ENCODE measurements around the gene TNFAIP2. TPM values are rescaled to one million over a fixed set of nuclear protein-coding genes. Genes with fewer than 3 reads are reported as not detected.
A peak's percentile ranks its signal among the peaks of the same experiment; 100 is the strongest.
"Not testable (repeated sequence)": the region's sequence is repeated elsewhere in the genome, so short reads cannot be mapped to it uniquely, and the experiment has no call there.

TNFAIP2 gene
- total and polyA plus RNA-seq, 9 donors: 40.0 to 62.9 (median 53.5) TPM

GRCh38 chr14:103142721-103143302 is 19.6 kb downstream of the TNFAIP2 start:
- WGBS (ENCODE audit: insufficient coverage): 68% methylated on average over 5 of the region's 5 CpGs
- Histone ChIP-seq H3K27me3 (ENCODE audit: control insufficient read depth, insufficient read depth, low read length) (peaks cover 22% of the 10 kb centered on the region), H3K4me1 (ENCODE audit: control insufficient read depth, insufficient read depth, low read length) (peaks cover 16% of the 10 kb centered on the region), H3K27ac (ENCODE audit: low read length) (no peak overlapping the region), H3K4me3 (ENCODE audit: low read length) (no peak overlapping the region), H3K9me3 (replicated peaks; ENCODE audit: control insufficient read depth, low read depth, low read length) (no peaks in the 10 kb centered on the region), H3K36me3 (ENCODE audit: control insufficient read depth, insufficient read depth, low read length) (no peaks in the 10 kb centered on the region)
- no peak for DNase-seq

DNA sequence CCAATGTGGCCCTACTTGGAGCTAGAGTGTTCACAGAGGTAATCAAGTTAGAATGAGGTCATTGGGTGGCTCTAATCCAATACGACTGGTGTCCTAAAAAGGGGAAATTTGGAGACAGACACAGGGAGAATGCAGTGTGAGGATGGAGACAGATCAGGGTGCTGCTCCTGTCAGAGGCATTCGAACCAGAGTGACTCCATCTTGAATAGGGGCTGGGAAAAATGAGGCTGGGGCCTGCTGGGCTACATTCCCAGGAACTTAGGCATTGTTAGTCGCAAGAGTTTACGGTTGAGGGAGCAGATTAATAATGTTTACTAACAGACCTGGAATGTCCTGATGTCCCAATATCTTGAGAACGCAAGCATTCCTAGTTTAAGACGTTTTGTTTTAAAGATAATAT is 20.2 kb downstream of the TNFAIP2 start:
- WGBS (ENCODE audit: insufficient coverage): 69% methylated on average over 2 of the region's 6 CpGs
- no peak overlapping the region for H3K27ac ChIP-seq (ENCODE audit: low read length)
- H3K4me1 ChIP-seq (ENCODE audit: control insufficient read depth, insufficient read depth, low read length): peaks cover 9% of the 10 kb centered on the region
- no peaks in the 10 kb centered on the region for H3K36me3 ChIP-seq (ENCODE audit: control insufficient read depth, insufficient read depth, low read length)
- no peaks in the 10 kb centered on the region for H3K9me3 ChIP-seq (replicated peaks; ENCODE audit: control insufficient read depth, low read depth, low read length)
- DNase-seq: no peak
- H3K27me3 ChIP-seq (ENCODE audit: control insufficient read depth, insufficient read depth, low read length): peaks cover 22% of the 10 kb centered on the region
- no peak overlapping the region for H3K4me3 ChIP-seq (ENCODE audit: low read length)

DNA sequence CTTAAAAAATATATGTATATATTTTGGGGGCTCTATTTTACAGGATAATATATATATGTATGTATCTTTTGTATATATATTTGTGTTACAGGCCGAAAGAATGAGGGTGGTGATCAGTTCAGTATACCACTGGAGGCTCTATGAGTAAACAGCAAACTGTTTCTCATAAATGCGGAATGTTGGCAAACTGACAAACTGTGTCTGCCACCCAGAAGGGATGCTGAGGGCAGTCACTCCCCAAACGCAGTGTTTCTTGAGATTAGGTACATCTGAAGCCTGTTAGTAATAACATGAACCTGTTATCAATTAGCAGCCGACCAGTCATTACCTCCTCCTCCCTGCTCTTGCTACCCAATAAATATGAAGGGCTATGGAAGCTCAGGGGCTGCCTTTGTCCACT is 20.8 kb downstream of the TNFAIP2 start:
- Histone ChIP-seq H3K4me1 (ENCODE audit: control insufficient read depth, insufficient read depth, low read length) (peaks cover 3% of the 10 kb centered on the region), H3K9me3 (replicated peaks; ENCODE audit: control insufficient read depth, low read depth, low read length) (no peaks in the 10 kb centered on the region), H3K27me3 (ENCODE audit: control insufficient read depth, insufficient read depth, low read length) (peaks cover 22% of the 10 kb centered on the region), H3K4me3 (ENCODE audit: low read length) (no peak overlapping the region), H3K27ac (ENCODE audit: low read length) (no peak overlapping the region), H3K36me3 (ENCODE audit: control insufficient read depth, insufficient read depth, low read length) (no peaks in the 10 kb centered on the region)
- WGBS (ENCODE audit: insufficient coverage): 100% methylated on average over 2 of the region's 4 CpGs
- no peak for DNase-seq

GRCh38 chr14:103146141-103146709 is 23.0 kb downstream of the TNFAIP2 start:
- Histone ChIP-seq H3K27me3 (ENCODE audit: control insufficient read depth, insufficient read depth, low read length) (peaks cover 21% of the 10 kb centered on the region), H3K4me1 (ENCODE audit: control insufficient read depth, insufficient read depth, low read length) (peaks cover 2% of the 10 kb centered on the region), H3K4me3 (ENCODE audit: low read length) (no peak overlapping the region), H3K27ac (ENCODE audit: low read length) (no peak overlapping the region), H3K36me3 (ENCODE audit: control insufficient read depth, insufficient read depth, low read length) (no peaks in the 10 kb centered on the region), H3K9me3 (replicated peaks; ENCODE audit: control insufficient read depth, low read depth, low read length) (no peaks in the 10 kb centered on the region)
- 86% methylated on average over 16 of the region's 19 CpGs for WGBS (ENCODE audit: insufficient coverage)
- DNase-seq: no peak

DNA sequence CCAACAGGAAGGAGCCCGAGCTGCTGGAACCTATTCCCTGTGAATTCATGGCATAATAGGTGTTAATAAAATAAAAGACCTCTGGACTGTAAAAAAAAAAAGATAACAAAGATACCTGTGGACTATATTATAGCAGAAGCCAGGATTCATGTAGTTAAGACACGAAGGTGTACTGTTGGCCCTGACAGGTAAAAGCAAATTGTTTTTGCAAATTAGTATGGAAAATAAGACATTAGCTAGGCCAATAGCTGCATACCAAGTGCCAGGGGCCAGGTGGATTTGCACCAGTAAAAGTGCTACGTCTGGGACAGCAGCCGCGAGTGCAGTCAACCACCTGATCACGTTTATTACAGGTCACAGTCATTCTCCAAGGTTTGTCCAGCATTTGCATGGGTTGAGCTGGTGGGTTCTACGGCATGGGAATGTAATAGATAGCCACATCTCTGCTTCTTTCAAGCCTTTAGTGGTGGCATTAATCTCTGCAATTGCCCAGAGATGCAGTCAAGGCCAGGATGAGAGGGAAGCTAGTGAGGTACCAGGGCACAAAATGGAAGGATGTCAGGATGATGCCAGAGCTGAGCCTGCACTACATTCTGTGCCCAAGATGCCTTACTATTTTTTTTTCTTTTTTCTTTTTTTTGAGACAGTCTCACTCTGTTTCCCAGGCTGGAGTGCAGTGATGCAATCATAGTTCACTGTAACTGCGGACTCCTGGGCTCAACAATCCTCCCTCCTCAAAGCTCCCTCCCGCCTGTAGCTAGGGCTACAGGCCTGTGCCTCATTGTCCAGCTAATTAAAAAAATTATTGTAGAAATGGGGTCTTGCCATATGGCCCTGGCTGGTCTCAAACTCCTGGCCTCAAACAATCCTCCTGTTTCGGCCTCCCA is 26.3 kb downstream of the TNFAIP2 start:
- Histone ChIP-seq H3K27ac (ENCODE audit: low read length) (no peak overlapping the region), H3K4me3 (ENCODE audit: low read length) (no peak overlapping the region), H3K27me3 (ENCODE audit: control insufficient read depth, insufficient read depth, low read length) (peaks cover 7% of the 10 kb centered on the region), H3K9me3 (replicated peaks; ENCODE audit: control insufficient read depth, low read depth, low read length) (no peaks in the 10 kb centered on the region), H3K4me1 (ENCODE audit: control insufficient read depth, insufficient read depth, low read length) (peaks cover 6% of the 10 kb centered on the region), H3K36me3 (ENCODE audit: control insufficient read depth, insufficient read depth, low read length) (no peaks in the 10 kb centered on the region)
- 95% methylated on average over 5 of the region's 10 CpGs for WGBS (ENCODE audit: insufficient coverage)
- no peak for DNase-seq

DNA sequence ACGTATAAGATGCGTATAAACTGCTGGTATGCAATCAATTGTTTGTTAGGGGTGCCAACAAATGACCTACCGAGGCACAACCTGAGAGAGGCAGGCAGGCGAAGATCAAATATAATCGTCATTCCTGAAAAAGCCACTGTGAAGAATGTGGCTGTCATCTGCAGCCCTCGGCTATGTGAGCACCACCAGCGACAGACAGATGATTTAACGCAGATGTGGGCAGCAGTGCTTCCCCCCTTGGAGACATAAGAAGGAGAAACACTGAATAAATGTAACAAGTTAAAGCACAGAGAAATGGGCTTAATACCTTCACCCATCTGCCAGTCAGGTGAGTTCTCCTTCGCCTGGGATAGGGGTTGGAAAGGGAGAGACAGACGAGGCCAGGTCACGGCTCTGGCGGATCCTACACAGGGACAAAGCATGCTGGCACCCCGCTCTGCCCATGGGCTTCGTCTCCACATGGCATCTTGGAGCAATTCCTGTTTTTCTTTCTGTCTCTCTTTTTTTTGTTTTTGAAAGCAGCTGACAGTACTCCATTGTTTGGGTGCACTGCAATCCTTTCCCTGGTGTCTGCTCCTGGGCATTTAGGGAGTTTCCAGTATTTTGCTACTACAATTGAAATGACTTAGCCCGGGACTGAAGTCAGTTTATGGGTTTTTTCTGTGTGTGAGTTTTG is 28.1 kb downstream of the TNFAIP2 start:
- peaks cover 7% of the 10 kb centered on the region for H3K27me3 ChIP-seq (ENCODE audit: control insufficient read depth, insufficient read depth, low read length)
- peaks cover 19% of the 10 kb centered on the region for H3K4me1 ChIP-seq (ENCODE audit: control insufficient read depth, insufficient read depth, low read length)
- H3K27ac ChIP-seq (ENCODE audit: low read length): no peak overlapping the region
- H3K9me3 ChIP-seq (replicated peaks; ENCODE audit: control insufficient read depth, low read depth, low read length): no peaks in the 10 kb centered on the region
- no peaks in the 10 kb centered on the region for H3K36me3 ChIP-seq (ENCODE audit: control insufficient read depth, insufficient read depth, low read length)
- H3K4me3 ChIP-seq (ENCODE audit: low read length): no peak overlapping the region
- no peak for DNase-seq
- WGBS (ENCODE audit: insufficient coverage): 63% methylated on average over 11 of the region's 15 CpGs

DNA sequence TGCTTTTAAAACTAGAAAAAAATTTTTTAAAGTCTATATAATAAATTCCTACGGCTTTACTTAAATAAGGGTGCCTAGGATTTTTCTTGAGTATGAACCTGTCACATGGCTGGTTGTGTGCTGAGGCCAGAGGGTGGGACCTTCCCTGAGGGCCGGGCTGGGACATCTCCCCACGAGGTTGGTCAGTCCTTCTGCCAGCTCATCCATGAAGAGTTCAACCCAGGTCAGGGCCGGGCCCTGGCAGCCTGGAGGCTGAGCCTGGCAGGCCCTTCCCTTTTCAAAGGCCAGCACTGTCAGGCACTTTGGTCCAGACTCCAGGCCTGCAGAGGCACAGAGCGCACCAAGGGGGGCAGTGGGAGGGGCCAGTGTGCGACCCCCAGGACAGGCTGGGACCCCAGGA is 31.7 kb downstream of the TNFAIP2 start:
- WGBS (ENCODE audit: insufficient coverage): 53% methylated on average over 5 of the region's 6 CpGs
- peak; percentile 48 for DNase-seq
- H3K27ac ChIP-seq (ENCODE audit: low read length): no peak overlapping the region
- peaks cover 4% of the 10 kb centered on the region for H3K27me3 ChIP-seq (ENCODE audit: control insufficient read depth, insufficient read depth, low read length)
- H3K36me3 ChIP-seq (ENCODE audit: control insufficient read depth, insufficient read depth, low read length): no peaks in the 10 kb centered on the region
- no peaks in the 10 kb centered on the region for H3K9me3 ChIP-seq (replicated peaks; ENCODE audit: control insufficient read depth, low read depth, low read length)
- H3K4me3 ChIP-seq (ENCODE audit: low read length): no peak overlapping the region
- peaks cover 26% of the 10 kb centered on the region for H3K4me1 ChIP-seq (ENCODE audit: control insufficient read depth, insufficient read depth, low read length)

DNA sequence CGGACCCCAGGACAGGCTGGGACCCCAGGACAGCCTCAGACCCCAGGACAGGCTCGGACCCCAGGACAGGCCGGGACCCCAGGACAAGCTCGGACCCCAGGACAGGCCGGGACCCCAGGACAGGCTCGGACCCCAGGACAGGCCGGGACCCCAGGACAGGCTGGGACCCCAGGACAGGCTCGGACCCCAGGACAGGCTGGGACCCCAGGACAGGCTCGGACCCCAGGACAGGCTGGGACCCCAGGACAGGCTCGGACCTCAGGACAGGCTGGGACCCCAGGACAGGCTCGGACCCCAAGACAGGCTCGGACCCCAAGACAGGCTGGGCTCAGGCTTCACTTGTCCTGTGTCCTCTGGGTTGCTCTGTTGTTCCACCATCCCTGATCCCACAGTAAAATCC is 32.2 kb downstream of the TNFAIP2 start:
- not testable (repeated sequence) for H3K27ac ChIP-seq (ENCODE audit: low read length); H3K36me3 ChIP-seq (ENCODE audit: control insufficient read depth, insufficient read depth, low read length); DNase-seq; H3K4me3 ChIP-seq (ENCODE audit: low read length); H3K27me3 ChIP-seq (ENCODE audit: control insufficient read depth, insufficient read depth, low read length); H3K9me3 ChIP-seq (replicated peaks; ENCODE audit: control insufficient read depth, low read depth, low read length)
- H3K4me1 ChIP-seq (ENCODE audit: control insufficient read depth, insufficient read depth, low read length): peaks cover 26% of the 10 kb centered on the region
- 97% methylated on average over 10 of the region's 12 CpGs for WGBS (ENCODE audit: insufficient coverage)

DNA sequence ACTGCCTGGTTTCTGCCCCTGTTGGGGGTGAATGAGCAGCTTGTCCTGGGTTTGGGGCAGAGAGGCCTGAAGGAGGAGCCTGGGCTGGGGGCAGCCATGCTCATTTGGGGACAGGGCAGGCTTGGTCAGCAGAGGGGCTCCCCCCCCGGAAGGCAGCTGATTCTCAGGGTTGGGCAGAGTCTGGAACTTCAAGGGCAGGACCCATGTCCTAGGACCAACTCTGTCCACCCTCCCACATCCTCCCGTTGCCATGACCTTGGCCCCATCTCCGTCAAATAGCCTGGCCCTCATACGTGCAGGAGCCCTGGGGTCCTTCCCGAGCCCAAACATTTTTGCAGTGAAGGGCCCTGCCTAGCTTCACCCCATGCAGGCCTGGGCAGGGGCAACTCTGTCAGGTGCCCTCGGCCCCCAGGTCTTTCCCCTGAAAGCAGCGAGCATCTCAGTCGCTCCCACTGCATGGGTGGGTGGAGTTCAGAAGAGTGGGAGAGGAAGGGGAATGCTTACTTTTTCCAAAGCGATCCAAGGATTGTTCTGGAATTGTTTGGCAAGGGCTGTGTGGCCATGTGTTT is 32.6 kb downstream of the TNFAIP2 start:
- Histone ChIP-seq H3K36me3 (ENCODE audit: control insufficient read depth, insufficient read depth, low read length) (no peaks in the 10 kb centered on the region), H3K9me3 (replicated peaks; ENCODE audit: control insufficient read depth, low read depth, low read length) (no peaks in the 10 kb centered on the region), H3K4me1 (ENCODE audit: control insufficient read depth, insufficient read depth, low read length) (peaks cover 27% of the 10 kb centered on the region), H3K27ac (ENCODE audit: low read length) (no peak overlapping the region), H3K4me3 (ENCODE audit: low read length) (no peak overlapping the region), H3K27me3 (ENCODE audit: control insufficient read depth, insufficient read depth, low read length) (peaks cover 4% of the 10 kb centered on the region)
- peak; percentile 30 for DNase-seq
- WGBS (ENCODE audit: insufficient coverage): 54% methylated on average over 8 of the region's 9 CpGs

All from muscle of leg (tissue), 11 donors.